Erythroblast (primary cell): ENCODE measurements around the gene PTPRN2.

Experiments used
- GATA1 ChIP-seq: IDR thresholded peaks from 2 replicates; pipeline ENCODE4 v1.6.1; 2011; ENCODE audit warnings: low read depth, mild to moderate bottlenecking, control low read depth, low read length, moderate library complexity
- POLR2A ChIP-seq: IDR thresholded peaks from 2 replicates; pipeline ENCODE4 v1.6.1; 2011; ENCODE audit warnings: mild to moderate bottlenecking, low read length

GRCh38 chr7:158424011-158424410 lies 163.6 kb downstream of the PTPRN2 start:
- TF ChIP-seq POLR2A (no peak), GATA1 (no peak)
